NCI-H82 treated with DMSO at 0.1 percent for 48 hours (cell line): ENCODE data around the gene RNF31.
A peak's percentile ranks its signal among the peaks of the same experiment; 100 is the strongest.
"Not testable (repeated sequence)": the region's sequence is repeated elsewhere in the genome, so short reads cannot be mapped to it uniquely, and the experiment has no call there.

ENCODE experiments used
- DNase-seq: peaks from one replicate; lab custom pipeline; 2025; ENCODE audit not compliant: unreplicated experiment; lab: John Stamatoyannopoulos, UW

The RNF31 gene

DNA sequence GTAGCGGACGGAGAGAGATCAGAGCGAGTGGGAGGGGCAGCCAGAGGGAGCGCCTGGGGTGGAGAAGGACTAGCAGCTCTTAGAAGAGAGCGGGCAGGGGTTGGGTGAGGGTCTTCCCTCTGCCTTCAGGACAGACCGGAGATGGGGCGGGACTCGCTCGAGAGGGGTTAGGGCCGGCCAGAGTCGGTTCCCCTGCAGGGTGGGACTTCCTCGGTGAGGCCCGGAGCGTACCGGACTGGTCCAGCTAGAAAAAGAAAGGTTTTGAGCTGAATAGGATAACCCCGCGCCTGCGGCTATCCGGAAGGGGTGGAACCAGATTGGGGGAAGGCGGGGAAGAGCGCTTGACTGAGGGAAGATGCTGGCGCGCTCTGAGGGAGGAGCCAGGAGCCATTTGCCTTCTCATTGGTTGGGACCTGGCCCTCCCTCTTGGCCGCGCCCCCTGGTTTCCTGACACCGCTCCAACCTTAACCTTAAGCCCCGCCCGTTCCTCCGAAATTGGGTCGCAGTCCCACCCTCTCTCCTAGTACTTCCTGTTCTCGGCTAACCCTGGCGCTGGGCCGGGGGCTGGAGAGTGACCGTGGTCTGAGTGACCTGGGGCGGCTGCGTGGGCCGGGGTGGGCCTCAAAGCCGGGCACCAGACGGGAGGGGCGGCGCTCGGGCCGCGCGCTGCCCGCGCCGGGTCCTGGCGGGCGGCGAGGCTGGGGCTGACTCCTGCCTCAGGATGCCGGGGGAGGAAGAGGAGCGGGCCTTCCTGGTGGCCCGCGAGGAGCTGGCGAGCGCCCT is at the start of gene RNF31:
Gene RNF31 (plus strand): TSS at position 521 of the 783 bp plus-strand sequence. CDS start 201 bp downstream, at position 722.
- peak; percentile 94 for DNase-seq

- DNase-seq = no peak
Measured at GRCh38 chr14:24098229-24098926, 48.9 kb upstream of the RNF31 start.

- no peak for DNase-seq
Measured at GRCh38 chr14:24098927-24099813, 48.1 kb upstream of the RNF31 start.

DNA sequence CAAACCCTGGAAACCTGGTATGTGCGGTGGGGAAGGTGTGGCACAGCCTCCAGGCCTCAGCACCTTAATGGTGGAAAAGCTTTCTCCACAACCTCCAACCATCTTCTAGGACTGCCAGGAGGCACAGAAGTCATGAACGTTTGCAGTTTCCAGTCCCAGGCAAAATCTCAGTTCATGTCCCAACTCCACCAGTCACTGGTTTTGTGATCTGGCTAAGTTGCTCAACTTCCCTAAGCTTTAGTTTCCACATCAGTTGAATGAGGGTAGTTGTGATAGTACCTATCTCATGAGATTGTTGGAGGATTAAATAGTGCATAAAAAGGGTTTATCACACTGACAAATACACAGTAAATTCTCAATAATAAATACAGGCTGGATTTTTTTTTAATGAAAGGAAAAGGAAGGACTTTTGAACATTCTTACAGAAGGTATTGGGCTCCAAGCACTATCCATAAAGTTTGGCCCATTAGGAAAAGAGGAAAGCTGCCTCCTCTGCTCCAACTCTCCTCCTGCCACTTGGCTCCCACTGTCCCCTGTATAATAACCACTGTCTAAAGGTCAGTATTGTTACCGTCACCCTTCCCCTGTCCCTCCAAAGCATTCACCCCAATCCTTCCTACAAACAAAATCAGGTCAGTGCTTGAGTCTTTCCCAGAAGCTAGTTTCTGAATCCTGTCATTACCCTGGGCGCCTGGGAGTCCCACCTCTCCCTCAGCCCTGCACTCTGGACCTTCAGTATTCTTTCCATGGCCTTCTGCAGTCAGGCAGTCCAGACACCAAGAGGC is 46.9 kb upstream of the RNF31 start:
- DNase-seq = no peak

DNA sequence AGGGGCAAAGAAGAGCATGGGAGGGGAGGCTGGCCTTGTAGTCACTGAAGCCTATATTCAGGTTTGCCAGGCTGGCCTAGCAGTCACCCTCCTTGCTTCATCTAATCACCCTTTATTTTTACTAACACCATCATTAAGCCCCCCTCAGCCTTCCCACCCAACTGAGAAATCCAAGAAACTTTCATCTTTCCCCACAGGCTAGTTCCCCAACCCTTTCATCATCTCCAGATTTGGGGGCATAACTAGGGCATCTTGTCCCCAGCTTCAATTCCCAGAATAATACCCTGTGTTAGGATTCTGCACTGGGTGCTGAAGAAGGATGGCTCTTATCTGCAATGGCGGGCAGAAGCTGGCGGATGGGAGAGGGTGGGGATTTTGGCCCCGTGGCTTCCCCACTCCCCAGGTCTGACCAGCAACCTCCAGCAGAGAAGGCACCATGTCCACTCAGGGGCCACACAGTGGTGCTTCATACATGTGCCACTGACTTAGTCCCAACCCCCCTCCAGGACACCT is 46.3 kb upstream of the RNF31 start:
- no peak for DNase-seq

DNA sequence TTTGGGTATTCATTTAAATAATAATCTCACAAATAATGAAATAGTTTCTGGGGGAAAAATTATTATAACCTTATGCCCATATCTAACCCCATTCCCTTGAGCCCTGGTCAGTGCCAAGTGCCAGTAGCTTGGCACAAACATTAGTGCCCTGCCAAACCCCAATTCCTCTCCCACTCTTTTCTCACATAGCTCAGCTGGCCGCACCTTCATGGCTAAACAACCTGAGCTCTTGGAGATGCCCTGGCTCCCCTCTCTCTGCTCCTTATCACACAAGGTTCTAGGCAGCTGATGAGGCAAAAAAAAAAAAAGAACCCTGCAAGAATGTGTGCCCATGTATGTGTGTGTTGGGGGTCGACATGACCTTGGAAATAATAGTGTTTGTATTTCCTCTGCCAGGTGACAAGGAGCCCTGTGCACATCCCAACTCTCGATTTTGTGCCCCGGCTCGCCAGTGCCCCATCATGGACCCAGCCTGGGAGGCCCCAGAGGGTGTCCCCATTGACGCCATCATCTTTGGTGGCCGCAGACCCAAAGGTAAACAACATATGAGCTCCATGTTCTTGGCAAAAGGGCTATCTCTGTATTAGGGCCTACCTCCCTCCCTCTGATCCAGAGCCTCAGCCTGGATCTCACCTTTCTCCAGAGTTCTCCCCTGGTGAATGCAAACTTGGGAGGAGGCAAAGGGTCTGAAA is 44.8 kb upstream of the RNF31 start:
- DNase-seq = no peak

DNA sequence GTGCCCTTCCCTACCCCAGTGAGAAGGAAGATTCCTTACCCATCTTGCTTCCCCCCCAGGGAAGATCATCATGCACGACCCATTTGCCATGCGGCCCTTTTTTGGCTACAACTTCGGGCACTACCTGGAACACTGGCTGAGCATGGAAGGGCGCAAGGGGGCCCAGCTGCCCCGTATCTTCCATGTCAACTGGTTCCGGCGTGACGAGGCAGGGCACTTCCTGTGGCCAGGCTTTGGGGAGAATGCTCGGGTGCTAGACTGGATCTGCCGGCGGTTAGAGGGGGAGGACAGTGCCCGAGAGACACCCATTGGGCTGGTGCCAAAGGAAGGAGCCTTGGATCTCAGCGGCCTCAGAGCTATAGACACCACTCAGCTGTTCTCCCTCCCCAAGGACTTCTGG is 43.8 kb upstream of the RNF31 start:
- no peak for DNase-seq

- not testable (repeated sequence) for DNase-seq
Measured at GRCh38 chr14:24105609-24106239, 41.6 kb upstream of the RNF31 start.

DNA sequence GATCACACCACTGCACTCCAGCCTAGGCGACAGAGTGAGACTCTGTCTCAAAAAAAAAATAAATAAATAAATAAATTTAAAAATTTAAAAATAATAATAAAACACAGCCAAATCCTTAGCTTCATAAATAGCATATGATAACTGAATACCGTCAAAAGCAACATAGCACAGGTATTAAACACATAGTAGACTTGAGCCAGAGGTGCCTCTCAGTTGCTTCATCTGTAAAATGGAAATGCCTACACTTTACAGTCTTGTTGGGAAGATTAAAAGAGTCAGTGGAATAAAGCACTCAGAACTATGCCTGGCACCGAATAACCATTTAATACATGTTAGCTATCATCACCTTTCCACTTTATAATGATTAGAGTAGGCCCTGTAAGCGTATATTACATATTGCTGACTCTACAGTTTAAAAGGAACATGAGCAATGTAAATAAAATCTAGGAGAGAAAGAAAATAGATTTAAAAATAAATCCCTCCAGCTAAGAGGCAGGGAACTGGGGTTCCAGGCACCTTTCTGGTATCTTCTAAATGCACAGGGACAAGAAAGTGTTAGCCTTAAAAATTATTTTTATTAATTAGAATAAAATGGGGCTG is 40.5 kb upstream of the RNF31 start:
- no peak for DNase-seq

DNA sequence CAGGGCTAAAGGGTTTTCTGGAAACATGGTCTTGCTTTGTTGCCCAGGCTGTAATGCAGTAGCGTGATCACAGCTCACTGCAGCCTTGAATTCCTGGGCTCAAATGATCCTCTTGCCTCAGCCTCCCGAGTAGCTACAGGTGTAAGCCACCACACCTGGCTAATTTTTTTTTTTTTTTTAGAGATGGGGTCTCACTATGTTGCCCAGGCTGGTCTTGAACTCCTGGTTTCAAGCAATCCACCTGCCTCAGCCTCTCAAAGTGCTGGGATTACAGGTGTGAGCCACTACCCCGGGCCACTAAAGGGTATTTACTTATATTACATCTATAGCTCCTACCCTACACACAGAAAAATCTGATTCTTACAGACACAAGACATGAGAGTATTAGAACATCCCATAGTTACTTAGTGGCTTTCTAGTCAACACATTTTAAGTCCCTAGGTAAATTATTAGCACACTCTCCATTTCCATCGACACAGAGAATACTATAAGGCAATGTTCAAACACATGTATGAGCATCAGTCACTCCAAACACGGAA is 38.9 kb upstream of the RNF31 start:
- no peak for DNase-seq

- DNase-seq = no peak
Measured at GRCh38 chr14:24110060-24110459, 37.2 kb upstream of the RNF31 start.

DNA sequence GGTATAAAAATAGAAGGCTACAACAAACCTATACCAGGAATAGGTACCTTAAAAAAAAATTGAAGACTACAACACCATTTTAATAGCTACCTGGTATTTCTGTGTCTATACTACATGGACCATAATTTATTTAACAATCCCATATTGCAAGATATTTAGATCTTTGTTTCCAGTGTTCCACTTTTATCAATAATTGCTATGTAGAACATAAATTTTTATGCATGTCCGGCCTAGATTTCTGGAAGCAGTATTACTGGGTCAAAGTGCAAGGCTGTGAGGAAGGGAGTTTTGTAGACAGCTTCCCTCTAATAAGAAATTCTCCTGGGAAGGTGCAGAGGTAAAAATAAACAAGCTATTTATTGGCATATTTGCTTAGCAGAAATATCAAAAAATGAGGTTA is 36.8 kb upstream of the RNF31 start:
- no peak for DNase-seq

GRCh38 chr14:24113379-24113800 is 33.9 kb upstream of the RNF31 start:
- no peak for DNase-seq

DNA sequence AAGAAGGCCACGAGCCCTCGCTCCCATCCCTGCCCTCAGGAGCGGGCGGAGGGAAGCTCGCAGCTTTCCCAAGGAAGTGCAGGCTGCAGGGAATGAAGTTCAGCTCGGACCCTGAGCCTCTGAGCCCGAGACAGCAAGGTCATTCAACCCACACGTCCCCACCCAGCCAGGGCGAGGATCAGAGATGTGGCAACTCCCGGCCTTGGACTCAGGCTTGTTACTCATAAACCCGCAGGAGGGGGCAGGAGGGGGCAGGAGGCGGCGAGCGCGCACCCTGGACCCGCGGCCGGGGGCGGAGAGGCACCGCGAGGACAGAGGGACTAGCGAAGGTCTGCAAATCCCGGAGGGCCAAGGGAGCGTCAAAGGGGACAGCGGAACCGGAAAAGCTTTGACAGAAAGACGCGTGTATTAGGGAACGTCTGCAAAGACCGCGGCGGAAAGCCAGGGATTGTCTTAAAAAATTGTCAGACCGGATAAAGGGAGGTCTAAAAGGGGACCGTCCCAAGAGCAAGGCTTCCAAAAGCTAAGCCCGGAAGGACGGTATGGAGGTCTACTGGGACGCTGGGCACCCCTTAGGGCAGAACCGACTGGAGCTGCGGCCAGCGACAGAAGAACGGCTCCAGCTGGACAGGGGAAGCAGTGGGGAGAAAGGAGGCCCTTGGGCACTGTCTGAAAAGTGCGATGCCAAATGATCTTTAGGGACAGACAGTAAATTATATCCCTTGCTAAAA is 33.3 kb upstream of the RNF31 start:
- DNase-seq = peak; percentile 71

GRCh38 chr14:24114532-24115421 is 32.5 kb upstream of the RNF31 start, which contains the start of the genes DCAF11 and NRL:
Gene DCAF11, plus strand, starts transcription at chr14:24114777. Its CDS starts 818 bp downstream, at chr14:24115595.
Gene NRL, minus strand, starts transcription at chr14:24114949. Its CDS starts 32,101 bp downstream, at chr14:24082848.
- DNase-seq = peak; percentile 97

GRCh38 chr14:24115422-24116127 is 31.7 kb upstream of the RNF31 start:
- DNase-seq = no peak
